CD14-positive monocyte (primary cell): ENCODE results near the gene SCOC. TPM values are rescaled to one million over a fixed set of nuclear protein-coding genes. Genes with fewer than 3 reads are reported as not detected.

ENCODE experiments used
- DNase-seq, 3 donors: peaks; one replicate each; pipeline ENCODE4 v3.0.0-alpha.2; 2011 to 2022
- H2AFZ ChIP-seq: 2 replicates; pipeline ENCODE4 v1.6.0; 2012; ENCODE audit warnings: mild to moderate bottlenecking, low read depth, low read length, inconsistent platforms; ENCODE audit not compliant: insufficient read depth, poor library complexity, severe bottlenecking
- H3K27ac ChIP-seq, 2 donors: 1 replicate in 1 of 2; 2 replicates in 1 of 2; pipeline ENCODE4 v1.5.1; 2012 to 2013; ENCODE audit warnings: low read length in 2 of 2, control low read depth in 1 of 2, inconsistent platforms in 1 of 2, low read depth in 1 of 2, mild to moderate bottlenecking in 1 of 2
- H3K27me3 ChIP-seq, 2 donors: one replicate each; pipeline versions ENCODE4 v1.6.0 to v1.6.1; 2011 to 2013; ENCODE audit warnings: low read length in 2 of 2; ENCODE audit not compliant: control insufficient read depth in 2 of 2, insufficient read depth in 2 of 2
- H3K36me3 ChIP-seq, 2 donors: replicated peaks in 1 of 2; 1 replicate in 1 of 2; 2 replicates in 1 of 2; pipeline versions ENCODE4 v1.5.1 to v1.6.1; 2012 to 2013; ENCODE audit warnings: low read length in 2 of 2, control low read depth in 1 of 2, inconsistent platforms in 1 of 2, mild to moderate bottlenecking in 1 of 2; ENCODE audit not compliant: insufficient read depth in 2 of 2, control insufficient read depth in 1 of 2
- H3K4me1 ChIP-seq, 2 donors: 1 replicate in 1 of 2; 2 replicates in 1 of 2; pipeline versions ENCODE4 v1.5.1 to v1.6.1; 2012 to 2013; ENCODE audit warnings: low read length in 2 of 2, control low read depth in 1 of 2, inconsistent platforms in 1 of 2, mild to moderate bottlenecking in 1 of 2, moderate library complexity in 1 of 2; ENCODE audit not compliant: insufficient read depth in 2 of 2, control insufficient read depth in 1 of 2
- H3K4me2 ChIP-seq: replicated peaks from 2 replicates; pipeline ENCODE3; 2012; ENCODE audit warnings: low read length, moderate library complexity, mild to moderate bottlenecking; ENCODE audit not compliant: poor library complexity, severe bottlenecking; ENCODE audit errors: extremely low read depth
- H3K4me3 ChIP-seq, 3 experiments: fragments of 200-600 bp in 1 of 3; sonication (generic) in 1 of 3; replicated peaks in 1 of 3; 1 replicate in 2 of 3; 2 replicates in 1 of 3; pipeline ENCODE4 v1.5.1; 2011 to 2013; ENCODE audit warnings: low read length in 3 of 3, mild to moderate bottlenecking in 3 of 3, control low read depth in 2 of 3, low read depth in 2 of 3, inconsistent platforms in 1 of 3, moderate library complexity in 1 of 3
- H3K79me2 ChIP-seq: 2 replicates; pipeline ENCODE4 v1.6.0; 2012; ENCODE audit warnings: mild to moderate bottlenecking, control low read depth, inconsistent platforms, low read length, moderate library complexity; ENCODE audit not compliant: insufficient read depth
- H3K9ac ChIP-seq: 2 replicates; pipeline ENCODE4 v1.6.0; 2017; ENCODE audit warnings: low read length, mild to moderate bottlenecking; ENCODE audit not compliant: insufficient read depth, poor library complexity, severe bottlenecking
- H3K9me3 ChIP-seq, 2 donors: replicated peaks in 1 of 2; 1 replicate in 1 of 2; 2 replicates in 1 of 2; pipeline versions ENCODE4 v1.5.1 to v1.6.1; 2012 to 2013; ENCODE audit warnings: low read length in 2 of 2, control low read depth in 1 of 2; ENCODE audit not compliant: control insufficient read depth in 1 of 2, insufficient read depth in 1 of 2
- H4K20me1 ChIP-seq: 2 replicates; pipeline ENCODE4 v1.6.0; 2012; ENCODE audit warnings: mild to moderate bottlenecking, low read length, control low read depth, moderate library complexity; ENCODE audit not compliant: insufficient read depth
- H3K27ac Mint-ChIP-seq, 7 donors: one replicate each; pipeline ENCODE4 v1.8.0; 2020; ENCODE audit warnings: mild to moderate bottlenecking in 7 of 7, mixed read lengths in 7 of 7, moderate library complexity in 6 of 7, inconsistent platforms in 2 of 7
- H3K27me3 Mint-ChIP-seq, 3 donors: one replicate each; pipeline ENCODE4 v1.8.0; 2021 to 2022; ENCODE audit warnings: low read depth in 3 of 3, mild to moderate bottlenecking in 3 of 3, mixed read lengths in 3 of 3, moderate library complexity in 3 of 3, inconsistent platforms in 1 of 3
- H3K36me3 Mint-ChIP-seq, 2 donors: one replicate each; pipeline ENCODE4 v1.8.0; 2020; ENCODE audit warnings: mixed read lengths in 2 of 2, inconsistent platforms in 1 of 2, mild to moderate bottlenecking in 1 of 2
- H3K4me1 Mint-ChIP-seq: one replicate; pipeline ENCODE4 v1.8.0; 2020; ENCODE audit warnings: mild to moderate bottlenecking, mixed read lengths
- H3K4me3 Mint-ChIP-seq, 2 donors: one replicate each; pipeline ENCODE4 v1.8.0; 2020; ENCODE audit warnings: mild to moderate bottlenecking in 2 of 2, mixed read lengths in 2 of 2, moderate library complexity in 1 of 2
- H3K9me3 Mint-ChIP-seq, 7 donors: one replicate each; pipeline ENCODE4 v1.8.0; 2020 to 2022; ENCODE audit warnings: mixed read lengths in 7 of 7, mild to moderate bottlenecking in 6 of 7, moderate library complexity in 6 of 7, inconsistent platforms in 2 of 7
- CTCF ChIP-seq: fragments of 200-600 bp; IDR thresholded peaks from one replicate; pipeline ENCODE4 v1.8.0; 2022; ENCODE audit warnings: antibody characterized with exemption, mild to moderate bottlenecking
- WGBS: methylation state at CpG from one replicate; pipeline ENCODE4 v1.1.5; 2013; ENCODE audit warnings: missing lambda C conversion rate; ENCODE audit not compliant: insufficient coverage; 5-methylcytosine and 5-hydroxymethylcytosine counted together
- intact Hi-C, 2 donors: fragments of 100-400 bp; cut with micrococcal nuclease; formaldehyde crosslinking; loops; one replicate each; pipeline versions ENCODE4 v1.15.0 to v1.15.1; 2023
- polyA plus RNA-seq, 3 donors: library from polyadenylated mRNA; depleted of rRNA in 1 of 3; unstranded in 2 of 3; stranded (reverse) in 1 of 3; fragments of 300-500 nt in 2 of 3; fragments of >200 nt in 1 of 3; fragmentation: Illumina TruSeq in 2 of 3; gene quantifications; 1 replicate in 2 of 3; 2 replicates in 1 of 3; pipeline ENCODE4 v1.2.3, GENCODE V29; 2012 to 2021

SCOC gene
- polyA plus RNA-seq, 3 donors, result 5.3 to 22.6 (median 21.2) TPM

GRCh38 chr4:140333523-140333922 is 39.9 kb upstream of the SCOC start:
- no peaks in the 10 kb centered on the region for H3K36me3 Mint-ChIP-seq
- Histone ChIP-seq H2AFZ (no peak overlapping the region), H3K79me2 (no peaks in the 10 kb centered on the region), H3K4me2 (no peak overlapping the region), H3K27ac (no peak overlapping the region), H3K27me3 (no peaks in the 10 kb centered on the region), H3K36me3 (no peaks in the 10 kb centered on the region), H3K4me3 (no peak overlapping the region), H4K20me1 (no peaks in the 10 kb centered on the region), H3K9ac (no peak overlapping the region), H3K4me1 (peaks cover 11 to 13% of the 10 kb centered on the region in 2 donors), H3K9me3 (no peaks in the 10 kb centered on the region)
- no peak for TF ChIP-seq CTCF
- H3K27ac Mint-ChIP-seq, result no peak overlapping the region
- peaks cover 0 to 2% (median 0%) of the 10 kb centered on the region in 3 donors for H3K27me3 Mint-ChIP-seq
- H3K9me3 Mint-ChIP-seq, result peaks cover 0 to 4% (median 2%) of the 10 kb centered on the region in 7 donors
- peaks cover 14% of the 10 kb centered on the region for H3K4me1 Mint-ChIP-seq
- H3K4me3 Mint-ChIP-seq, result no peak overlapping the region
- DNase-seq, result no peak
- intact Hi-C loops, result no loop called here

- no peaks in the 10 kb centered on the region for H3K9me3 ChIP-seq
- no peaks in the 10 kb centered on the region for H3K79me2 ChIP-seq
- Mint-ChIP-seq H3K4me1 (peaks cover 14% of the 10 kb centered on the region), H3K9me3 (peaks cover 0 to 4% (median 2%) of the 10 kb centered on the region in 7 donors), H3K36me3 (no peaks in the 10 kb centered on the region), H3K27ac (no peak overlapping the region), H3K27me3 (peaks cover 0 to 2% (median 1%) of the 10 kb centered on the region in 3 donors), H3K4me3 (no peak overlapping the region)
- H3K4me1 ChIP-seq, result peaks cover 11 to 13% of the 10 kb centered on the region in 2 donors
- H2AFZ ChIP-seq, result no peak overlapping the region
- H3K4me2 ChIP-seq, result no peak overlapping the region
- no peak for TF ChIP-seq CTCF
- intact Hi-C loops, result no loop called here
- no peak overlapping the region for H3K4me3 ChIP-seq
- DNase-seq, result no peak
- 60% methylated on average over 1 of the region's 1 CpG for WGBS
- no peaks in the 10 kb centered on the region for H4K20me1 ChIP-seq
- no peak overlapping the region for H3K27ac ChIP-seq
- H3K36me3 ChIP-seq, result no peaks in the 10 kb centered on the region
- H3K27me3 ChIP-seq, result no peaks in the 10 kb centered on the region
- H3K9ac ChIP-seq, result no peak overlapping the region
These were observed 38.4 kb upstream of the SCOC start for GRCh38 chr4:140335076-140335475.
